HEK293 (cell line): ENCODE data around the gene GPR89B.

Experiments
- CTCF ChIA-PET: fragments of 350-600 bp; formaldehyde crosslinking; extraction: SDS; loops from one replicate; lab custom pipeline; 2021; ENCODE audit warnings: antibody characterized with exemption; lab: Yijun Ruan, JAX
- POLR2A ChIA-PET: fragments of 300-600 bp; formaldehyde crosslinking; extraction: SDS; loops from one replicate; lab custom pipeline; 2020; ENCODE audit warnings: antibody characterized with exemption, inconsistent platforms; lab: Yijun Ruan, JAX
- H3K27ac ChIP-seq: fragments of 200-500 bp; sonication (Bioruptor generic); 2 replicates; pipeline ENCODE4 v1.5.1; 2014; ENCODE audit warnings: low read depth, low read length, control low read depth, inconsistent platforms; ENCODE audit errors: extremely low read depth
- H3K36me3 ChIP-seq, 2 experiments: fragments of 200-500 bp in 1 of 2; sonication (Bioruptor generic) in 1 of 2; 1 replicate in 1 of 2; 2 replicates in 1 of 2; pipeline ENCODE4 v1.5.1; 2014 to 2017; ENCODE audit warnings: inconsistent platforms in 2 of 2, low read length in 2 of 2; ENCODE audit not compliant: control insufficient read depth in 2 of 2, insufficient read depth in 1 of 2
- H3K4me1 ChIP-seq: fragments of 200-500 bp; sonication (Bioruptor generic); 2 replicates; pipeline ENCODE4 v1.5.1; 2014; ENCODE audit warnings: mild to moderate bottlenecking, low read length, inconsistent platforms; ENCODE audit not compliant: control insufficient read depth, insufficient read depth
- H3K4me3 ChIP-seq: 2 replicates; pipeline ENCODE4 v1.5.1; 2011; ENCODE audit warnings: low read depth, mild to moderate bottlenecking, control low read depth, low read length, moderate library complexity
- H3K9me3 ChIP-seq: fragments of 200-500 bp; sonication (Bioruptor generic); 2 replicates; pipeline ENCODE4 v1.5.1; 2014; ENCODE audit warnings: low read depth, low read length, inconsistent platforms; ENCODE audit not compliant: control insufficient read depth, insufficient read depth
- GLI4 ChIP-seq: fragments of 450-650 bp; formaldehyde crosslinking; IDR thresholded peaks from 2 replicates; pipeline ENCODE4 v1.5.1; 2016; ENCODE audit warnings: missing biosample characterization, missing genetic modification characterization
- GLIS1 ChIP-seq: fragments of 450-650 bp; formaldehyde crosslinking; IDR thresholded peaks from 2 replicates; pipeline ENCODE4 v1.5.1; 2016; ENCODE audit warnings: missing biosample characterization, missing genetic modification characterization
- HOXC10 ChIP-seq: sonication (generic); formaldehyde crosslinking; IDR thresholded peaks from 2 replicates; pipeline ENCODE4 v1.8.1; 2023; ENCODE audit warnings: mild to moderate bottlenecking, missing genetic modification reagents
- YY1 ChIP-seq: fragments of 450-650 bp; formaldehyde crosslinking; IDR thresholded peaks from 2 replicates; pipeline ENCODE4 v1.5.1; 2018; ENCODE audit warnings: missing biosample characterization, missing genetic modification characterization
- ZBTB1 ChIP-seq: fragments of 450-650 bp; formaldehyde crosslinking; IDR thresholded peaks from 2 replicates; pipeline ENCODE4 v1.5.1; 2016; ENCODE audit warnings: missing biosample characterization, missing genetic modification characterization
- ZBTB20 ChIP-seq: fragments of 450-650 bp; formaldehyde crosslinking; IDR thresholded peaks from 2 replicates; pipeline ENCODE4 v1.5.1; 2016; ENCODE audit warnings: missing biosample characterization, missing genetic modification characterization
- ZBTB8A ChIP-seq: fragments of 450-650 bp; formaldehyde crosslinking; IDR thresholded peaks from 2 replicates; pipeline ENCODE4 v1.5.1; 2016; ENCODE audit warnings: missing biosample characterization, missing genetic modification characterization
- ZEB2 ChIP-seq: fragments of 450-650 bp; formaldehyde crosslinking; IDR thresholded peaks from 2 replicates; pipeline ENCODE4 v1.5.1; 2016; ENCODE audit warnings: missing biosample characterization, missing genetic modification characterization
- ZIC2 ChIP-seq: fragments of 450-650 bp; formaldehyde crosslinking; IDR thresholded peaks from 2 replicates; pipeline ENCODE4 v1.5.1; 2016; ENCODE audit warnings: missing biosample characterization, missing genetic modification characterization
- ZNF121 ChIP-seq: fragments of 450-650 bp; formaldehyde crosslinking; IDR thresholded peaks from 2 replicates; pipeline ENCODE4 v1.5.1; 2016; ENCODE audit warnings: missing biosample characterization, missing genetic modification characterization
- ZNF132 ChIP-seq: fragments of 450-650 bp; formaldehyde crosslinking; IDR thresholded peaks from 2 replicates; pipeline ENCODE4 v1.5.1; 2017; ENCODE audit warnings: missing biosample characterization, missing genetic modification characterization, borderline replicate concordance
- ZNF184 ChIP-seq: fragments of 450-650 bp; IDR thresholded peaks from 2 replicates; pipeline ENCODE4 v1.5.1; 2018; ENCODE audit warnings: missing biosample characterization, mild to moderate bottlenecking, missing genetic modification characterization
- ZNF2 ChIP-seq: fragments of 450-650 bp; formaldehyde crosslinking; IDR thresholded peaks from 2 replicates; pipeline ENCODE4 v1.5.1; 2016; ENCODE audit warnings: missing biosample characterization, missing genetic modification characterization
- ZNF302 ChIP-seq: fragments of 450-650 bp; formaldehyde crosslinking; IDR thresholded peaks from 2 replicates; pipeline ENCODE4 v1.5.1; 2016; ENCODE audit warnings: missing biosample characterization, missing genetic modification characterization, low read depth
- ZNF324 ChIP-seq: fragments of 450-650 bp; formaldehyde crosslinking; IDR thresholded peaks from 2 replicates; pipeline ENCODE4 v1.5.1; 2016; ENCODE audit warnings: missing biosample characterization, missing genetic modification characterization
- ZNF341 ChIP-seq: fragments of 450-650 bp; formaldehyde crosslinking; IDR thresholded peaks from 2 replicates; pipeline ENCODE4; 2016; ENCODE audit warnings: low read depth, missing biosample characterization, missing genetic modification characterization
- ZNF426 ChIP-seq: fragments of 450-650 bp; formaldehyde crosslinking; IDR thresholded peaks from 2 replicates; pipeline ENCODE4 v1.5.1; 2017; ENCODE audit warnings: missing biosample characterization, missing genetic modification characterization, mild to moderate bottlenecking, inconsistent platforms, moderate library complexity
- ZNF548 ChIP-seq: fragments of 450-650 bp; formaldehyde crosslinking; IDR thresholded peaks from 2 replicates; pipeline ENCODE4 v1.5.1; 2016; ENCODE audit warnings: missing biosample characterization, missing genetic modification characterization
- ZNF555 ChIP-seq: fragments of 450-650 bp; formaldehyde crosslinking; conservative IDR thresholded peaks from 2 replicates; pipeline ENCODE4 v1.5.1; 2017; ENCODE audit warnings: missing biosample characterization, mild to moderate bottlenecking, missing genetic modification characterization, inconsistent platforms
- ZNF785 ChIP-seq: fragments of 450-650 bp; formaldehyde crosslinking; IDR thresholded peaks from 2 replicates; pipeline ENCODE4 v1.5.1; 2016; ENCODE audit warnings: missing biosample characterization, missing genetic modification characterization
- TF ChIP-seq, protein P1 (sequence below): fragments of 450-650 bp; formaldehyde crosslinking; IDR thresholded peaks from 2 replicates; pipeline ENCODE4 v1.5.1; 2017; ENCODE audit warnings: missing biosample characterization, missing genetic modification characterization
- TF ChIP-seq, protein P2 (sequence below): fragments of 450-650 bp; formaldehyde crosslinking; IDR thresholded peaks from 2 replicates; pipeline ENCODE4 v1.5.1; 2017; ENCODE audit warnings: missing biosample characterization, missing genetic modification characterization
- TF ChIP-seq, protein P3 (sequence below): fragments of 450-650 bp; formaldehyde crosslinking; IDR thresholded peaks from 2 replicates; pipeline ENCODE4 v1.5.1; 2016; ENCODE audit warnings: missing biosample characterization, missing genetic modification characterization

GPR89B gene

DNA sequence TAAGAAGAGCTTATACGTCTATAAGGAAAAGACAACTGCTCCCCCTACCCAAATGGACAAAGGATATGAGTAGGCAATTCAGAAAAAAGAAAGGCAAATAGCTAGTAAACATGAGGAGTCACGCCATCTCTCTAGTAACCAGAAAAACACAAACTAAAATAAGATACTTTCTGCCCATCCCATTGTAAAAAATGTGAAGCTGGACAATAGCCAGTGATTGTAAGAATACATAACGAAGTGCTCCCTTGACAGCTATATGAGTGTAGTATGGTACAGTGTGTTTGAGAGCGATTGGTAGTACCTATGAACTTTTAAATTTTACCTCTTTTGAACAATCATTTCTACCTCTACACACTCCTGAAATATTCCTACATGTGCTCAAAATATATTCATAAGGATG is 33.1 kb upstream of the GPR89B start:
- no peaks in the 10 kb centered on the region for H3K4me1 ChIP-seq
- no peak overlapping the region for H3K4me3 ChIP-seq
- ChIA-PET POLR2A (no interaction called here), CTCF (interaction anchor here (0.7 to 0.8 kb wide), 2 partner anchors 42 to 253 kb away, joined by 3 to 5 read pairs; no protein-coding TSS in a partner anchor)
- H3K27ac ChIP-seq: no peak overlapping the region
- H3K9me3 ChIP-seq: no peaks in the 10 kb centered on the region
- no peaks in the 10 kb centered on the region for H3K36me3 ChIP-seq
- no peak for TF ChIP-seq ZNF426 (tag by site-specific recombination)
- no peak for TF ChIP-seq ZBTB20
- no peak for TF ChIP-seq ZNF785 (tag by site-specific recombination)
- no peak for TF ChIP-seq ZNF184 (tag by site-specific recombination)
- TF ChIP-seq ZNF341 (tag by site-specific recombination): no peak
- TF ChIP-seq ZNF2 (tag by site-specific recombination): no peak
- no peak for TF ChIP-seq ZNF324 (tag by site-specific recombination)
- no peak for TF ChIP-seq ZNF302 (tag by site-specific recombination)
- TF ChIP-seq HOXC10 (CRISPR knock-in tag): no peak
- TF ChIP-seq ZBTB1: no peak
- TF ChIP-seq YY1 (tag by site-specific recombination): no peak
- TF ChIP-seq GLIS1 (tag by site-specific recombination): no peak
- TF ChIP-seq ZEB2 (tag by site-specific recombination): no peak
- TF ChIP-seq, protein P1, sequence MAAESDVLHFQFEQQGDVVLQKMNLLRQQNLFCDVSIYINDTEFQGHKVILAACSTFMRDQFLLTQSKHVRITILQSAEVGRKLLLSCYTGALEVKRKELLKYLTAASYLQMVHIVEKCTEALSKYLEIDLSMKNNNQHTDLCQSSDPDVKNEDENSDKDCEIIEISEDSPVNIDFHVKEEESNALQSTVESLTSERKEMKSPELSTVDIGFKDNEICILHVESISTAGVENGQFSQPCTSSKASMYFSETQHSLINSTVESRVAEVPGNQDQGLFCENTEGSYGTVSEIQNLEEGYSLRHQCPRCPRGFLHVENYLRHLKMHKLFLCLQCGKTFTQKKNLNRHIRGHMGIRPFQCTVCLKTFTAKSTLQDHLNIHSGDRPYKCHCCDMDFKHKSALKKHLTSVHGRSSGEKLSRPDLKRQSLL (tag by site-specific recombination): no peak
- TF ChIP-seq ZNF121: no peak
- no peak for TF ChIP-seq ZNF132 (tag by site-specific recombination)
- TF ChIP-seq GLI4 (tag by site-specific recombination): no peak

DNA sequence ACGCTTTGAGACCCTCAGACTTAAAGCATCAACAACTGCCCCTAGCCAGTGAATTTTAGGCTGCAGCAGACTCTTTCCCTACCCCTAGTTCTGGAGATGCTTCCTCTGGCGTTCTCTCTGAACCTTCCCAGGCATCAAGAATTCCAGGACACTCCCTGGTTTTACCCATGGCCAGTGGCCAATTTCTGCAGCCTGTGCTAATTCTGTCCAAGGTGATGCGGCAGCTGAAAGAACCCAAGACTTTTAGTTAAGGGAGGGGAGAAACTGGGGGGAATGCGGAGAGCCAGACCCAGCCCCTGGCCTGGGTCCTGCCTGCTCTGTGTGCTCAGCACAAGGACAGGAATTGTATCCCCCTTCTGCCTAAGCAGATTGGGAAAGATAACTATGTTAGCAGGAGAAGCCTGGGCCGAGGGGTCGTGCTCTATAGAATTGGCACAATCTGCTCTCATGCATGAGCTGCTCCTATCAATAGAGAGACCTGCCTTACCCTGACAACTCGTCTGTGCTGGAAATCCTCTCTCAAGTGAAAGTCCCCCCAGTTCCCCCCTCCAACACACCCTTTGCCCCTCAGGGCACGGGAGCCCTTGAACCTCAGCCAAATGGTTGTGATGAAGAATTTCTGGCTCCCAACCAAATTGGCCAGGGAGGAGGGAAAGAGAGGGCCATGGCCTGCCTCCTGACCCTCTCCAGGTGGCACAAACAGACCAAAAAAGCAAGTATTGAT is 31.0 kb upstream of the GPR89B start:
- Histone ChIP-seq H3K4me3 (no peak overlapping the region), H3K9me3 (no peaks in the 10 kb centered on the region), H3K4me1 (no peaks in the 10 kb centered on the region)
- TF ChIP-seq ZBTB8A (tag by site-specific recombination): no peak
- TF ChIP-seq, protein P2, sequence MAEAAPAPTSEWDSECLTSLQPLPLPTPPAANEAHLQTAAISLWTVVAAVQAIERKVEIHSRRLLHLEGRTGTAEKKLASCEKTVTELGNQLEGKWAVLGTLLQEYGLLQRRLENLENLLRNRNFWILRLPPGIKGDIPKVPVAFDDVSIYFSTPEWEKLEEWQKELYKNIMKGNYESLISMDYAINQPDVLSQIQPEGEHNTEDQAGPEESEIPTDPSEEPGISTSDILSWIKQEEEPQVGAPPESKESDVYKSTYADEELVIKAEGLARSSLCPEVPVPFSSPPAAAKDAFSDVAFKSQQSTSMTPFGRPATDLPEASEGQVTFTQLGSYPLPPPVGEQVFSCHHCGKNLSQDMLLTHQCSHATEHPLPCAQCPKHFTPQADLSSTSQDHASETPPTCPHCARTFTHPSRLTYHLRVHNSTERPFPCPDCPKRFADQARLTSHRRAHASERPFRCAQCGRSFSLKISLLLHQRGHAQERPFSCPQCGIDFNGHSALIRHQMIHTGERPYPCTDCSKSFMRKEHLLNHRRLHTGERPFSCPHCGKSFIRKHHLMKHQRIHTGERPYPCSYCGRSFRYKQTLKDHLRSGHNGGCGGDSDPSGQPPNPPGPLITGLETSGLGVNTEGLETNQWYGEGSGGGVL: peak; percentile 45; the same call in 1 of the 2 replicates
- TF ChIP-seq, all 188 proteins: peak for 1
- ChIA-PET CTCF (interaction anchor here (0.6 to 1.0 kb wide), 3 partner anchors 393 to 505 kb away, joined by 3 read pairs; no protein-coding TSS in a partner anchor), POLR2A (no interaction called here)
- Histone ChIP-seq H3K36me3 (no peaks in the 10 kb centered on the region), H3K27ac (no peak overlapping the region)

DNA sequence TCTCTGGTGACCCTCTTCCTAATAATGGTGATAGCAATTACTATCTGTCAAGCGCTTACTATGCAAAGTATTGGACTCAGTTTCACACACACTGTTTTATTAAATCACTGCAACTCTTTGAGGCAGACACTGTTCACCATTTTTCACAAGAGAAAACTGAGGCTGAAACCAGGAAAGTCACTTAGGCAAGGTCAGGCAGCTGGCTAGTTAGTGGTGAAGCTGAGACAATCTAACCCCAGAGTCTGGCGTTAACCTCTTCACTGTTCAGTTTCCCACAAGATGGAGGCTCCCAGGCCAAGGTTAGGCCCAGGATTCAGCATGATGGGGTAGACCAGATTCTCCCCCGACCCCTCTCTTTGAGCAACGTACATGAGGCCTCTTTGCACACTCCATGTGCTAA is 30.4 kb upstream of the GPR89B start:
- POLR2A ChIA-PET: no interaction called here
- H3K4me3 ChIP-seq: no peak overlapping the region
- CTCF ChIA-PET: interaction anchor here (0.7 kb wide), 1 partner anchor 505 kb away, joined by 3 read pairs; no protein-coding TSS in a partner anchor
- TF ChIP-seq ZNF184 (tag by site-specific recombination) (no peak), ZIC2 (tag by site-specific recombination) (no peak), ZNF548 (no peak), ZNF555 (tag by site-specific recombination) (no peak)
- TF ChIP-seq, protein P3, sequence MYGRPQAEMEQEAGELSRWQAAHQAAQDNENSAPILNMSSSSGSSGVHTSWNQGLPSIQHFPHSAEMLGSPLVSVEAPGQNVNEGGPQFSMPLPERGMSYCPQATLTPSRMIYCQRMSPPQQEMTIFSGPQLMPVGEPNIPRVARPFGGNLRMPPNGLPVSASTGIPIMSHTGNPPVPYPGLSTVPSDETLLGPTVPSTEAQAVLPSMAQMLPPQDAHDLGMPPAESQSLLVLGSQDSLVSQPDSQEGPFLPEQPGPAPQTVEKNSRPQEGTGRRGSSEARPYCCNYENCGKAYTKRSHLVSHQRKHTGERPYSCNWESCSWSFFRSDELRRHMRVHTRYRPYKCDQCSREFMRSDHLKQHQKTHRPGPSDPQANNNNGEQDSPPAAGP: no peak
- TF ChIP-seq, all 188 proteins: peak for 0
- no peaks in the 10 kb centered on the region for H3K36me3 ChIP-seq
- no peaks in the 10 kb centered on the region for H3K4me1 ChIP-seq
- no peak overlapping the region for H3K27ac ChIP-seq
- no peaks in the 10 kb centered on the region for H3K9me3 ChIP-seq
